Suprapubic skin (tissue), 4 donors: Measurements from ENCODE around the gene MAPRE2. TPM values are rescaled to one million over a fixed set of nuclear protein-coding genes. Genes with fewer than 3 reads are reported as not detected.

Experiments
- DNase-seq, 2 donors: peaks; one replicate each; pipeline ENCODE4 v3.0.0-alpha.2; 2019; ENCODE audit warnings: low spot score in 2 of 2
- H3K27ac ChIP-seq: fragments of 200-600 bp; sonication (generic); one replicate; pipeline ENCODE4 v1.5.1; 2019
- H3K27me3 ChIP-seq: fragments of 200-600 bp; sonication (generic); one replicate; pipeline ENCODE4 v1.5.1; 2019
- H3K36me3 ChIP-seq: fragments of 200-600 bp; sonication (generic); one replicate; pipeline ENCODE4 v1.5.1; 2019
- H3K4me1 ChIP-seq: fragments of 200-600 bp; sonication (generic); one replicate; pipeline ENCODE4 v1.5.1; 2019
- H3K4me3 ChIP-seq: fragments of 200-600 bp; sonication (generic); one replicate; pipeline ENCODE4 v1.5.1; 2019; ENCODE audit warnings: mild to moderate bottlenecking
- H3K9me3 ChIP-seq: fragments of 200-600 bp; sonication (generic); one replicate; pipeline ENCODE4 v1.5.1; 2019
- CTCF ChIP-seq, 2 donors: fragments of 200-600 bp in 1 of 2; fragments of 450-650 bp in 1 of 2; sonication (generic) in 1 of 2; IDR thresholded peaks; one replicate each; pipeline ENCODE4 v1.5.1; 2016 to 2019; ENCODE audit warnings: antibody characterized with exemption in 2 of 2, mild to moderate bottlenecking in 1 of 2, moderate library complexity in 1 of 2
- EP300 ChIP-seq: sonication (generic); formaldehyde crosslinking; IDR thresholded peaks from one replicate; pipeline ENCODE4 v1.6.1; 2017; ENCODE audit warnings: antibody characterized with exemption
- POLR2A ChIP-seq, 2 donors: fragments of 450-650 bp; IDR thresholded peaks; one replicate each; pipeline ENCODE4 v1.6.1; 2017; ENCODE audit warnings: antibody characterized with exemption in 2 of 2, mild to moderate bottlenecking in 2 of 2, moderate library complexity in 2 of 2
- POLR2AphosphoS5 ChIP-seq, 3 donors: sonication (generic); formaldehyde crosslinking; IDR thresholded peaks; one replicate each; pipeline ENCODE4 v1.6.1; 2017; ENCODE audit warnings: antibody characterized with exemption in 3 of 3
- WGBS: methylation state at CpG from one replicate; pipeline ENCODE4 v1.1.5; 2018; 5-methylcytosine and 5-hydroxymethylcytosine counted together
- total RNA-seq, 4 donors: library from RNA; depleted of rRNA; stranded (reverse); fragments of >200 nt; gene quantifications; one replicate each; pipeline ENCODE4 v1.1.0, GENCODE V29; 2016

Gene MAPRE2
- total RNA-seq, 4 donors from 2014 or later, result 29.9 to 51.2 (median 37.2) TPM

GRCh38 chr18:35028536-35028935, 12.7 kb upstream of the MAPRE2 start:
- 65% methylated on average over 2 of the region's 2 CpGs for WGBS
- Histone ChIP-seq H3K36me3 (no peaks in the 10 kb centered on the region), H3K4me1 (peaks cover 17% of the 10 kb centered on the region), H3K9me3 (no peaks in the 10 kb centered on the region), H3K27me3 (no peaks in the 10 kb centered on the region), H3K4me3 (no peak overlapping the region), H3K27ac (no peak overlapping the region)
- TF ChIP-seq POLR2AphosphoS5 (IDR thresholded peaks at IDR 0.05) (no peak), POLR2A (IDR thresholded peaks at IDR 0.05) (no peak), CTCF (IDR thresholded peaks at IDR 0.05) (no peak), EP300 (no peak)
- no peak for DNase-seq

GRCh38 chr18:35029103-35029502, 12.1 kb upstream of the MAPRE2 start:
- TF ChIP-seq EP300, result no peak
- TF ChIP-seq CTCF (IDR thresholded peaks at IDR 0.05), result no peak
- TF ChIP-seq POLR2A (IDR thresholded peaks at IDR 0.05), result no peak
- TF ChIP-seq POLR2AphosphoS5 (IDR thresholded peaks at IDR 0.05), result no peak
- 37% methylated on average over 4 of the region's 4 CpGs for WGBS
- Histone ChIP-seq H3K27me3 (no peaks in the 10 kb centered on the region), H3K4me1 (peaks cover 17% of the 10 kb centered on the region), H3K4me3 (no peak overlapping the region), H3K9me3 (no peaks in the 10 kb centered on the region), H3K27ac (no peak overlapping the region), H3K36me3 (no peaks in the 10 kb centered on the region)
- DNase-seq, result no peak

- no peaks in the 10 kb centered on the region for H3K9me3 ChIP-seq
- no peaks in the 10 kb centered on the region for H3K36me3 ChIP-seq
- TF ChIP-seq POLR2A (IDR thresholded peaks at IDR 0.05) (no peak), CTCF (IDR thresholded peaks at IDR 0.05) (peak in 1 of 2 donors; percentile 5)
- peaks cover 13% of the 10 kb centered on the region for H3K4me1 ChIP-seq
- no peak overlapping the region for H3K27ac ChIP-seq
- WGBS, result 7% methylated on average over 3 of the region's 3 CpGs
- no peaks in the 10 kb centered on the region for H3K27me3 ChIP-seq
- H3K4me3 ChIP-seq, result peak overlapping the region; percentile 35
- no peak for DNase-seq
These were observed 11.4 kb upstream of the MAPRE2 start for GRCh38 chr18:35029770-35030169.

- Histone ChIP-seq H3K4me1 (peaks cover 13% of the 10 kb centered on the region), H3K27me3 (no peaks in the 10 kb centered on the region), H3K36me3 (no peaks in the 10 kb centered on the region), H3K4me3 (peak overlapping the region; percentile 35), H3K27ac (no peak overlapping the region), H3K9me3 (no peaks in the 10 kb centered on the region)
- DNase-seq, result no peak
- TF ChIP-seq POLR2A (IDR thresholded peaks at IDR 0.05), result no peak
- TF ChIP-seq POLR2AphosphoS5 (IDR thresholded peaks at IDR 0.05), result no peak
- TF ChIP-seq EP300, result no peak
- TF ChIP-seq CTCF (IDR thresholded peaks at IDR 0.05), result no peak
- WGBS, result 30% methylated on average over 3 of the region's 3 CpGs
These were observed 10.8 kb upstream of the MAPRE2 start for GRCh38 chr18:35030277-35030989.

- Histone ChIP-seq H3K27me3 (no peaks in the 10 kb centered on the region), H3K36me3 (no peaks in the 10 kb centered on the region), H3K27ac (no peak overlapping the region), H3K9me3 (no peaks in the 10 kb centered on the region), H3K4me1 (peaks cover 13% of the 10 kb centered on the region), H3K4me3 (no peak overlapping the region)
- 68% methylated on average over 1 of the region's 1 CpG for WGBS
- no peak for DNase-seq
- TF ChIP-seq EP300, result no peak
- TF ChIP-seq POLR2A (IDR thresholded peaks at IDR 0.05), result no peak
- TF ChIP-seq CTCF (IDR thresholded peaks at IDR 0.05), result no peak
- no peak for TF ChIP-seq POLR2AphosphoS5 (IDR thresholded peaks at IDR 0.05)
These were observed 9.1 kb upstream of the MAPRE2 start for GRCh38 chr18:35032113-35032512.
